ENCODE measurements around the gene MRFAP1. TPM values are rescaled to one million over a fixed set of nuclear protein-coding genes. Genes with fewer than 3 reads are reported as not detected.

Gene MRFAP1
- polyA plus RNA-seq, 1 donor from 2014 or later = 322 TPM

Other genes starting within 250 kb of the MRFAP1 start
- 34.4 and 41.2 TPM in 2 replicates for gene PPP2R2C, start 168.1 kb upstream of the MRFAP1 start, polyA plus RNA-seq
- gene MAN2B2, start 65.5 kb upstream of the MRFAP1 start, polyA plus RNA-seq = 5.2 and 7.5 TPM in 2 replicates
- gene S100P, start 53.2 kb downstream of the MRFAP1 start, polyA plus RNA-seq = not detected in 2 replicates
- gene MRFAP1L1, start 69.2 kb downstream of the MRFAP1 start, polyA plus RNA-seq = 421 and 438 TPM in 2 replicates
- 21.2 and 31.9 TPM in 2 replicates for gene BLOC1S4, start 75.5 kb downstream of the MRFAP1 start, polyA plus RNA-seq
- gene KIAA0232, start 142.0 kb downstream of the MRFAP1 start, polyA plus RNA-seq = 55.9 and 57.6 TPM in 2 replicates

All from neural cell (in vitro differentiated cells).